ENCODE results near the gene COL5A3.

Gene COL5A3

DNA sequence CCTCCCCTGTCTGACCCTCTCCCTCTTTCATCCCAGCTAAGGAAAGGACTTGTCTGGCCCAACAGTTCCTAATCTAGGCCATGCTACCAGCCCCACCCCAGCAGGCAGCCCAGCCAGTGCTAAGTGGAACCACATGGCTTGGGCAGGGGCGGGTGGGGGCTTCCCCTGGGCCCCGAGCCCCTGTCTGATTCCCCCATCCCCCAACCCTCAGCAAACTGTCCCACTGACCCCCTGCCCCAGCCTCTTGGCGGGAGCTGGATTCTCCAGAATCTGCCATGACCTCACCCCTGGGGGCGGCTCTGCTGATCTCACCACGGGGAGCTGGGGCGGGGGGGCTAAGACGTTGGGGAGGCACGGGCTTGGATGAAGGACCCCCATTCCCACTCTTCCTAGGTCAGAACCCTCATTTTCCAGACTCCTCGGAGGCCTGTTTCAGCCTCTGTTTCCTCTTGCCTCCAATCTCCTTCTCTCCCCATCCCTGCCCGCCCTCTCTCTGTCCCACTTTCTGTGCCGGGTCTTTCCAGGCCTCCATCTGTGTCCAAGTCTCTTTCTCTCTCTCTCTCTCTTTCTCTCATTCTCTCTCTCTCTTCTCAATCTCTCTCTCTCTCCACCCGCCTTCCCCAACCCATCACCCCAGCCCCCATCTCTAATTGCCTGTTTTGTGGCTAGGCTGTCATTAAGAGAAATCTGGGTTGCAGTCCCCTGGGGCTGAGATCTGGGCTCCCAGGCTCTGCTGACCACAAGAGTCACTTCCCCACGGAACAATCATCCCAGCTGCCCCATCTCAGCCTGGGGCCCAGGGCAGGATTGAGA lies 2.7 kb downstream of the COL5A3 start:
- TF ChIP-seq, protein P1, sequence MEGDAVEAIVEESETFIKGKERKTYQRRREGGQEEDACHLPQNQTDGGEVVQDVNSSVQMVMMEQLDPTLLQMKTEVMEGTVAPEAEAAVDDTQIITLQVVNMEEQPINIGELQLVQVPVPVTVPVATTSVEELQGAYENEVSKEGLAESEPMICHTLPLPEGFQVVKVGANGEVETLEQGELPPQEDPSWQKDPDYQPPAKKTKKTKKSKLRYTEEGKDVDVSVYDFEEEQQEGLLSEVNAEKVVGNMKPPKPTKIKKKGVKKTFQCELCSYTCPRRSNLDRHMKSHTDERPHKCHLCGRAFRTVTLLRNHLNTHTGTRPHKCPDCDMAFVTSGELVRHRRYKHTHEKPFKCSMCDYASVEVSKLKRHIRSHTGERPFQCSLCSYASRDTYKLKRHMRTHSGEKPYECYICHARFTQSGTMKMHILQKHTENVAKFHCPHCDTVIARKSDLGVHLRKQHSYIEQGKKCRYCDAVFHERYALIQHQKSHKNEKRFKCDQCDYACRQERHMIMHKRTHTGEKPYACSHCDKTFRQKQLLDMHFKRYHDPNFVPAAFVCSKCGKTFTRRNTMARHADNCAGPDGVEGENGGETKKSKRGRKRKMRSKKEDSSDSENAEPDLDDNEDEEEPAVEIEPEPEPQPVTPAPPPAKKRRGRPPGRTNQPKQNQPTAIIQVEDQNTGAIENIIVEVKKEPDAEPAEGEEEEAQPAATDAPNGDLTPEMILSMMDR (IDR thresholded peaks at IDR 0.05; ENCODE audit: insufficient read depth, low read length, poor library complexity, severe bottlenecking): no peak
- TF ChIP-seq EZH2phosphoT487 (conservative IDR thresholded peaks at IDR 0.05; ENCODE audit: low read length): no peak
- Histone ChIP-seq H3K27me3 (ENCODE audit: low read length) (no peaks in the 10 kb centered on the region), H3K27ac (ENCODE audit: low read depth, low read length) (no peak overlapping the region), H3K4me2 (ENCODE audit: low read depth, low read length, poor library complexity, severe bottlenecking) (no peak overlapping the region), H3K4me3 (ENCODE audit: insufficient read depth, low read length, poor library complexity, severe bottlenecking) (no peak overlapping the region), H3K9me3 (ENCODE audit: insufficient read depth, low read length) (no peaks in the 10 kb centered on the region), H3K36me3 (ENCODE audit: low read length) (no peaks in the 10 kb centered on the region), H3F3A (ENCODE audit: insufficient read depth) (no peaks in the 10 kb centered on the region), H2AFZ (ENCODE audit: low read depth, low read length, severe bottlenecking) (no peak overlapping the region), H3K9ac (ENCODE audit: low read length) (no peak overlapping the region), H3K9me2 (replicated peaks; ENCODE audit: insufficient read depth, low read length) (no peaks in the 10 kb centered on the region), H4K20me1 (ENCODE audit: low read depth, low read length) (no peaks in the 10 kb centered on the region), H3K79me2 (ENCODE audit: insufficient read depth, low read length) (no peaks in the 10 kb centered on the region)

DNA sequence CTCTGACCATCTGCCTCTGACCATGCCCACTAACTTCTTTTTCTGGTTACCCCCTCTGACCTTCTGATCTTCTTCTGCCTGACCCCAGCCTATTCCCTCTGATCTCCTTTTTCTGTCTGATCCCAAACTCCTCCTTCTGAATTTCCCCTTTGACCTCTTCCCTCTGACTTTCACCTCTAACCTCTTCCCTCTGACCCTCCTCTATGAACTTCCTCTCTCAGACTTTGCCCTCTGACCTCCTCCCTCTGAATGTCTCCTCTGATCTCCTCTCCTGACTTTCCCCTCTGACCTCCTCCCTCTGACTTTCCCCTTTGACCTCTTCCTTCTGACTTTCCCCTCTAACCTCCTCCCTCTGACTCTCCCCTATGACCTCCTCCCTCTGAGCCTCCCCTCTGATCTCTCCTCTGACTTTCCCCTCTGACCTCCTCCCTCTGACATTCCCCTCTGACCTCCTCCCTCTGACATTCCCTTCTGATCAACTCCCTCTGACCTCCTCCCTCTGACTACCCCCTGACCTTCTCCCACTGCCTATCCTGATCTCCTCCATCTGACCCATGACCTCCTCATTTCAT lies 3.5 kb downstream of the COL5A3 start:
- no peaks in the 10 kb centered on the region for H3F3A ChIP-seq (ENCODE audit: insufficient read depth)
- no peak overlapping the region for H3K27ac ChIP-seq (ENCODE audit: low read depth, low read length)
- H3K9me2 ChIP-seq (replicated peaks; ENCODE audit: insufficient read depth, low read length): no peaks in the 10 kb centered on the region
- no peak overlapping the region for H3K9ac ChIP-seq (ENCODE audit: low read length)
- no peak overlapping the region for H3K4me3 ChIP-seq (ENCODE audit: insufficient read depth, low read length, poor library complexity, severe bottlenecking)
- TF ChIP-seq, protein P1 (IDR thresholded peaks at IDR 0.05; ENCODE audit: insufficient read depth, low read length, poor library complexity, severe bottlenecking): no peak
- TF ChIP-seq EZH2phosphoT487 (conservative IDR thresholded peaks at IDR 0.05; ENCODE audit: low read length): no peak
- no peaks in the 10 kb centered on the region for H3K36me3 ChIP-seq (ENCODE audit: low read length)
- no peaks in the 10 kb centered on the region for H3K27me3 ChIP-seq (ENCODE audit: low read length)
- H3K79me2 ChIP-seq (ENCODE audit: insufficient read depth, low read length): no peaks in the 10 kb centered on the region
- H2AFZ ChIP-seq (ENCODE audit: low read depth, low read length, severe bottlenecking): no peak overlapping the region
- H4K20me1 ChIP-seq (ENCODE audit: low read depth, low read length): no peaks in the 10 kb centered on the region
- H3K4me2 ChIP-seq (ENCODE audit: low read depth, low read length, poor library complexity, severe bottlenecking): no peak overlapping the region
- H3K9me3 ChIP-seq (ENCODE audit: insufficient read depth, low read length): no peaks in the 10 kb centered on the region

DNA sequence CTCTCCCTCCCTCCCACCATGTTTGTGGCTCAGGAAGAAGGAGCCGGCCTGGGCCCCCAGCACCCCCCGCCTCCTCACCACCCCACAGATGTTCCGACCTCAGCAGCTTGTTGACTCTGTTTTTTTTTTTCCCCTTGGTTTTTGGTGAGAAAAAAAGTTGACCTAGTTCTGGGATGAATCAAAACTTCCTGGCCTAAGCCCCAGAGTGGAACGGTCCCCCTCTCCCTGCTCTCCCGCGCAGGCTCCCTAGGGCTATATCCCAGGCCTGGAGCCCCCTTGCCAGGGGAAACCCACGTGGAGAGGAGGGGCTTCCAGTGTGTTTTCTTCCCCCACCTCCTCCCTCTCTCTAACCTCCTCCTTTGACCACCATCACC lies 4.0 kb downstream of the COL5A3 start:
- Histone ChIP-seq H3K4me3 (ENCODE audit: insufficient read depth, low read length, poor library complexity, severe bottlenecking) (no peak overlapping the region), H3K27ac (ENCODE audit: low read depth, low read length) (no peak overlapping the region), H3K9me3 (ENCODE audit: insufficient read depth, low read length) (no peaks in the 10 kb centered on the region), H3K79me2 (ENCODE audit: insufficient read depth, low read length) (no peaks in the 10 kb centered on the region), H3K36me3 (ENCODE audit: low read length) (no peaks in the 10 kb centered on the region), H3K9ac (ENCODE audit: low read length) (no peak overlapping the region), H3K9me2 (replicated peaks; ENCODE audit: insufficient read depth, low read length) (no peaks in the 10 kb centered on the region), H2AFZ (ENCODE audit: low read depth, low read length, severe bottlenecking) (no peak overlapping the region), H3F3A (ENCODE audit: insufficient read depth) (no peaks in the 10 kb centered on the region), H3K27me3 (ENCODE audit: low read length) (no peaks in the 10 kb centered on the region), H4K20me1 (ENCODE audit: low read depth, low read length) (no peaks in the 10 kb centered on the region), H3K4me2 (ENCODE audit: low read depth, low read length, poor library complexity, severe bottlenecking) (no peak overlapping the region)
- no peak for TF ChIP-seq EZH2phosphoT487 (conservative IDR thresholded peaks at IDR 0.05; ENCODE audit: low read length)
- TF ChIP-seq, protein P1 (IDR thresholded peaks at IDR 0.05; ENCODE audit: insufficient read depth, low read length, poor library complexity, severe bottlenecking): no peak

All from SU-DHL-6 (cell line).